Thymus (tissue), 11 donors: Measurements from ENCODE around the gene CAPN11. TPM values are rescaled to one million over a fixed set of nuclear protein-coding genes. Genes with fewer than 3 reads are reported as not detected.

Experiments
- DNase-seq, 9 donors: peaks; one replicate each; pipeline ENCODE4 v3.0.0-alpha.2; 2013; ENCODE audit warnings: low spot score in 9 of 9, low read depth in 6 of 9, missing footprints in 1 of 9
- H3K27ac ChIP-seq, 2 donors: one replicate each; pipeline ENCODE4 v1.5.1; 2013; ENCODE audit warnings: control low read depth in 1 of 2, low read depth in 1 of 2, low read length in 1 of 2, mild to moderate bottlenecking in 1 of 2, moderate library complexity in 1 of 2
- H3K27me3 ChIP-seq, 2 donors: one replicate each; pipeline ENCODE4 v1.5.1; 2013; ENCODE audit warnings: low read length in 1 of 2; ENCODE audit not compliant: control insufficient read depth in 2 of 2, insufficient read depth in 1 of 2
- H3K36me3 ChIP-seq, 2 donors: one replicate each; pipeline ENCODE4 v1.5.1; 2013; ENCODE audit warnings: low read length in 1 of 2, mild to moderate bottlenecking in 1 of 2, moderate library complexity in 1 of 2; ENCODE audit not compliant: control insufficient read depth in 2 of 2, insufficient read depth in 2 of 2
- H3K4me1 ChIP-seq, 2 donors: one replicate each; pipeline ENCODE4 v1.5.1; 2013; ENCODE audit warnings: low read length in 2 of 2; ENCODE audit not compliant: control insufficient read depth in 2 of 2, insufficient read depth in 2 of 2
- H3K4me3 ChIP-seq, 2 donors: one replicate each; pipeline ENCODE4 v1.5.1; 2013; ENCODE audit warnings: low read length in 2 of 2, control low read depth in 1 of 2, mild to moderate bottlenecking in 1 of 2
- H3K9me3 ChIP-seq, 2 donors: one replicate each; pipeline ENCODE4 v1.5.1; 2013; ENCODE audit warnings: low read length in 1 of 2, mild to moderate bottlenecking in 1 of 2; ENCODE audit not compliant: control insufficient read depth in 2 of 2, insufficient read depth in 1 of 2
- WGBS: extraction: QIAGEN DNeasy Blood & Tissue Kit; methylation state at CpG from one replicate; pipeline ENCODE4 v1.1.7; 2013; 5-methylcytosine and 5-hydroxymethylcytosine counted together
- polyA plus RNA-seq: library from polyadenylated mRNA; stranded (reverse); fragments of 200-250 nt; gene quantifications from one replicate; pipeline ENCODE4 v1.2.3, GENCODE V29; 2013
- total RNA-seq: library from RNA; stranded (reverse); fragments of 120-200 nt; gene quantifications from one replicate; pipeline ENCODE4 v1.2.4, GENCODE V29; 2013
- donor health status: healthy.

CAPN11 gene
- total and polyA plus RNA-seq, 2 donors, result 1.0 to 3.5 TPM

DNA sequence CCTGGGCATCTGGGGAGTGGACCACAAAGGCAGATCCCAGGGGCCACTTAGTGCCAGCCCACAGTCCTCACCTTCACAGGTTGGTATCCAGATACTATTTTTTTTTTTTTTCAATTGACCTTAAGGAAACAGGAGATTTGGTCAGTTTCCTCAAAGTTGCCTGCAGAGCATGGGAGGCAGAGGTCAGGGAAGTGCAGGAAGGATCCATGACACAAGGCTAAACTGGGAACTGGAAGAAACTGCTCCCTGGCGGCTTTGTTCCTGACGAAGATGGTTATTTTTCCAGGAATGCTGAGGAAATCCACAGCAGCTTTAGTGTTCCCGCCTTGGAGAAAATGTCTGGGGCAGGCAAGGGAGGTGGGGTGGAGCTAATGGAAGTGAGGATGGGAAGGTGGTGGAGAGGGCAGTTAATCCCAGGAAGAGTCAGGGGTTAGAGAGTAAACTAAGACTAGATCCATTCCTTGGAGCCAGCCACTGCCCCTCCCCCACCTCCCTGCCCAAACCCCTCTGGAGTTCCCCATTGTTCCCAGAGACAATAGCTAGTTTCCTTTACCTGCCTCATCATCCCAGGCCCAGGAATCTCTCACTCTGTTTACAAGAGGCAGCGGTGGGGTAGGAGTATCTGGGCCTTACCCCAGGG is 43.8 kb downstream of the CAPN11 start:
- no peaks in the 10 kb centered on the region for H3K4me1 ChIP-seq
- DNase-seq, result no peak
- 98% methylated on average over 4 of the region's 4 CpGs for WGBS
- no peaks in the 10 kb centered on the region for H3K36me3 ChIP-seq
- H3K4me3 ChIP-seq, result no peak overlapping the region
- no peaks in the 10 kb centered on the region for H3K9me3 ChIP-seq
- H3K27ac ChIP-seq, result no peak overlapping the region
- no peaks in the 10 kb centered on the region for H3K27me3 ChIP-seq

- Histone ChIP-seq H3K4me3 (no peak overlapping the region), H3K36me3 (no peaks in the 10 kb centered on the region), H3K4me1 (no peaks in the 10 kb centered on the region), H3K9me3 (no peaks in the 10 kb centered on the region), H3K27me3 (no peaks in the 10 kb centered on the region), H3K27ac (no peak overlapping the region)
- DNase-seq, result no peak
- WGBS, result 97% methylated on average over 11 of the region's 11 CpGs
Observed at GRCh38 chr6:44202972-44203750, 44.5 kb downstream of the CAPN11 start.

GRCh38 chr6:44203955-44204354 is 45.3 kb downstream of the CAPN11 start:
- no peaks in the 10 kb centered on the region for H3K27me3 ChIP-seq
- 92% methylated on average over 6 of the region's 6 CpGs for WGBS
- H3K4me3 ChIP-seq, result no peak overlapping the region
- no peak for DNase-seq
- no peaks in the 10 kb centered on the region for H3K36me3 ChIP-seq
- H3K9me3 ChIP-seq, result no peaks in the 10 kb centered on the region
- H3K27ac ChIP-seq, result no peak overlapping the region
- no peaks in the 10 kb centered on the region for H3K4me1 ChIP-seq

GRCh38 chr6:44207966-44208365 is 49.3 kb downstream of the CAPN11 start:
- no peaks in the 10 kb centered on the region for H3K36me3 ChIP-seq
- no peak overlapping the region for H3K4me3 ChIP-seq
- H3K9me3 ChIP-seq, result no peaks in the 10 kb centered on the region
- DNase-seq, result no peak
- H3K4me1 ChIP-seq, result no peaks in the 10 kb centered on the region
- no peaks in the 10 kb centered on the region for H3K27me3 ChIP-seq
- 96% methylated on average over 6 of the region's 6 CpGs for WGBS
- no peak overlapping the region for H3K27ac ChIP-seq

- no peak for DNase-seq
- H3K27me3 ChIP-seq, result no peaks in the 10 kb centered on the region
- no peaks in the 10 kb centered on the region for H3K36me3 ChIP-seq
- H3K4me3 ChIP-seq, result no peak overlapping the region
- peaks cover 5% of the 10 kb centered on the region in 2 donors for H3K4me1 ChIP-seq
- H3K9me3 ChIP-seq, result no peaks in the 10 kb centered on the region
- H3K27ac ChIP-seq, result no peak overlapping the region
- WGBS, result 99% methylated on average over 3 of the region's 3 CpGs
Observed at GRCh38 chr6:44211284-44211683, 52.7 kb downstream of the CAPN11 start.

GRCh38 chr6:44214307-44214706 is 55.7 kb downstream of the CAPN11 start:
- Histone ChIP-seq H3K4me1 (peaks cover 30 to 36% of the 10 kb centered on the region in 2 donors), H3K27me3 (no peaks in the 10 kb centered on the region), H3K9me3 (no peaks in the 10 kb centered on the region), H3K4me3 (no peak overlapping the region), H3K36me3 (no peaks in the 10 kb centered on the region), H3K27ac (no peak overlapping the region)
- DNase-seq, result no peak
- WGBS, result 96% methylated on average over 6 of the region's 6 CpGs

- H3K9me3 ChIP-seq, result no peaks in the 10 kb centered on the region
- DNase-seq, result peak in 2 of 9 donors; percentile 52 to 73
- WGBS, result 37% methylated on average over 7 of the region's 7 CpGs
- H3K36me3 ChIP-seq, result no peaks in the 10 kb centered on the region
- H3K4me3 ChIP-seq, result peak within 1 kb of the TSS; percentile 5 to 17
- peak within 1 kb of the TSS in 1 of 2 donors; percentile 89 for H3K27ac ChIP-seq
- H3K4me1 ChIP-seq, result peaks cover 47 to 60% of the 10 kb centered on the region in 2 donors
- H3K27me3 ChIP-seq, result no peaks in the 10 kb centered on the region
Observed at GRCh38 chr6:44216677-44217331, 58.2 kb downstream of the CAPN11 start, which contains the start of gene MYMX. Gene MYMX (plus strand): TSS chr6:44216926. CDS start chr6:44217472, 546 bp downstream.

- Histone ChIP-seq H3K9me3 (no peaks in the 10 kb centered on the region), H3K27ac (peak overlapping the region in 1 of 2 donors; percentile 89), H3K4me3 (no peak overlapping the region), H3K27me3 (no peaks in the 10 kb centered on the region), H3K36me3 (no peaks in the 10 kb centered on the region), H3K4me1 (peaks cover 53 to 67% of the 10 kb centered on the region in 2 donors)
- DNase-seq, result no peak
- WGBS, result 96% methylated on average over 16 of the region's 16 CpGs
Observed at GRCh38 chr6:44217332-44218143, 58.9 kb downstream of the CAPN11 start.
